Measurements from ENCODE around the gene EDA.

EDA gene

GRCh38 chrX:70062076-70062475, 446.2 kb downstream of the EDA start, which contains the start of gene OTUD6A:
TSS of gene OTUD6A (plus strand) at chrX:70062457. CDS start at chrX:70062525, 68 bp downstream.
- Histone ChIP-seq H3K36me3 (ENCODE audit: insufficient read depth, low read length) (no peaks in the 10 kb centered on the region), H3K9ac (ENCODE audit: low read depth, low read length) (no peak within 1 kb of the TSS), H3K9me3 (ENCODE audit: control insufficient read depth, insufficient read depth, low read length) (no peaks in the 10 kb centered on the region), H3K4me1 (ENCODE audit: insufficient read depth, low read length) (no peaks in the 10 kb centered on the region)

- H3K4me1 ChIP-seq (ENCODE audit: insufficient read depth, low read length): no peaks in the 10 kb centered on the region
- H3K9me3 ChIP-seq (ENCODE audit: control insufficient read depth, insufficient read depth, low read length): no peaks in the 10 kb centered on the region
- H3K36me3 ChIP-seq (ENCODE audit: insufficient read depth, low read length): no peaks in the 10 kb centered on the region
- no peak overlapping the region for H3K9ac ChIP-seq (ENCODE audit: low read depth, low read length)
These were observed 447.1 kb downstream of the EDA start for GRCh38 chrX:70062961-70063550.

GRCh38 chrX:70066646-70067045, 450.7 kb downstream of the EDA start:
- Histone ChIP-seq H3K36me3 (ENCODE audit: insufficient read depth, low read length) (no peaks in the 10 kb centered on the region), H3K9me3 (ENCODE audit: control insufficient read depth, insufficient read depth, low read length) (no peaks in the 10 kb centered on the region), H3K4me1 (ENCODE audit: insufficient read depth, low read length) (no peaks in the 10 kb centered on the region), H3K9ac (ENCODE audit: low read depth, low read length) (no peak overlapping the region)

GRCh38 chrX:70079297-70079696, 463.4 kb downstream of the EDA start:
- H3K4me1 ChIP-seq (ENCODE audit: insufficient read depth, low read length): no peaks in the 10 kb centered on the region

GRCh38 chrX:70079870-70080269, 464.0 kb downstream of the EDA start:
- H3K9me3 ChIP-seq (ENCODE audit: control insufficient read depth, insufficient read depth, low read length): peaks cover 4% of the 10 kb centered on the region; the same call in 1 of the 2 replicates
- no peak overlapping the region for H3K9ac ChIP-seq (ENCODE audit: low read depth, low read length)
- no peaks in the 10 kb centered on the region for H3K36me3 ChIP-seq (ENCODE audit: insufficient read depth, low read length)
- 0 out of 2 replicates have a peak, but pooled peaks cover 3% of the 10 kb centered on the region for H3K4me1 ChIP-seq (ENCODE audit: insufficient read depth, low read length)

More at GRCh38 chrX:70079297-70079696, 463.4 kb downstream of the EDA start:
- Histone ChIP-seq H3K9me3 (ENCODE audit: control insufficient read depth, insufficient read depth, low read length) (peaks cover 4% of the 10 kb centered on the region; the same call in 1 of the 2 replicates), H3K9ac (ENCODE audit: low read depth, low read length) (no peak overlapping the region), H3K36me3 (ENCODE audit: insufficient read depth, low read length) (no peaks in the 10 kb centered on the region)

GRCh38 chrX:70082723-70083122, 466.8 kb downstream of the EDA start:
- Histone ChIP-seq H3K9me3 (ENCODE audit: control insufficient read depth, insufficient read depth, low read length) (no peaks in the 10 kb centered on the region), H3K4me1 (ENCODE audit: insufficient read depth, low read length) (0 out of 2 replicates have a peak, but pooled peaks cover 4% of the 10 kb centered on the region), H3K36me3 (ENCODE audit: insufficient read depth, low read length) (no peaks in the 10 kb centered on the region), H3K9ac (ENCODE audit: low read depth, low read length) (no peak overlapping the region)

GRCh38 chrX:70084592-70085240, 468.8 kb downstream of the EDA start:
- H3K9me3 ChIP-seq (ENCODE audit: control insufficient read depth, insufficient read depth, low read length): no peaks in the 10 kb centered on the region
- no peak overlapping the region for H3K9ac ChIP-seq (ENCODE audit: low read depth, low read length)
- H3K4me1 ChIP-seq (ENCODE audit: insufficient read depth, low read length): 0 out of 2 replicates have a peak, but pooled peaks cover 4% of the 10 kb centered on the region
- H3K36me3 ChIP-seq (ENCODE audit: insufficient read depth, low read length): no peaks in the 10 kb centered on the region

- Histone ChIP-seq H3K9ac (ENCODE audit: low read depth, low read length) (no peak overlapping the region), H3K36me3 (ENCODE audit: insufficient read depth, low read length) (no peaks in the 10 kb centered on the region), H3K4me1 (ENCODE audit: insufficient read depth, low read length) (0 out of 2 replicates have a peak, but pooled peaks cover 4% of the 10 kb centered on the region), H3K9me3 (ENCODE audit: control insufficient read depth, insufficient read depth, low read length) (no peaks in the 10 kb centered on the region)
These were observed 472.1 kb downstream of the EDA start for GRCh38 chrX:70087857-70088630.

GRCh38 chrX:70088751-70089150, 472.8 kb downstream of the EDA start:
- Histone ChIP-seq H3K36me3 (ENCODE audit: insufficient read depth, low read length) (no peaks in the 10 kb centered on the region), H3K4me1 (ENCODE audit: insufficient read depth, low read length) (0 out of 2 replicates have a peak, but pooled peaks cover 4% of the 10 kb centered on the region), H3K9ac (ENCODE audit: low read depth, low read length) (no peak overlapping the region), H3K9me3 (ENCODE audit: control insufficient read depth, insufficient read depth, low read length) (no peaks in the 10 kb centered on the region)

All from ES-I3 (cell line).